ENCODE measurements around the gene AGER.

DNA sequence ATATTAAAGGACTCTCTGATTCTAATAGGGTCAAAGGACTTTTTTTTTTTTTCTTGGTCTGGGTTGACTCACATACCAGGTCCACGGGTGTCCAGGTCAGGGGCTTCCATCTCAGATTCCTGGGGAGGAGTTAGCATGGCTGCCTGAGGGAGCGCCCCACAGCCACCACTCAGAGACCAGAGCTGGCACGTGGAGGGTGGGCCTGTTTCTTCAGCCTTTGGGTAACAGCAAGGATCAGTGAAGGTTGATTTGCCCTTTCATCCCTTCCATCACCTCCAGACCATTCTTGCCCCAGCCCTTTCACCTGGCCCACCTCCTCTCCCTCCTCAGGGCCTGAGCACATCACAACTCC lies 14.3 kb upstream of the AGER start:
- TF ChIP-seq, protein P1, sequence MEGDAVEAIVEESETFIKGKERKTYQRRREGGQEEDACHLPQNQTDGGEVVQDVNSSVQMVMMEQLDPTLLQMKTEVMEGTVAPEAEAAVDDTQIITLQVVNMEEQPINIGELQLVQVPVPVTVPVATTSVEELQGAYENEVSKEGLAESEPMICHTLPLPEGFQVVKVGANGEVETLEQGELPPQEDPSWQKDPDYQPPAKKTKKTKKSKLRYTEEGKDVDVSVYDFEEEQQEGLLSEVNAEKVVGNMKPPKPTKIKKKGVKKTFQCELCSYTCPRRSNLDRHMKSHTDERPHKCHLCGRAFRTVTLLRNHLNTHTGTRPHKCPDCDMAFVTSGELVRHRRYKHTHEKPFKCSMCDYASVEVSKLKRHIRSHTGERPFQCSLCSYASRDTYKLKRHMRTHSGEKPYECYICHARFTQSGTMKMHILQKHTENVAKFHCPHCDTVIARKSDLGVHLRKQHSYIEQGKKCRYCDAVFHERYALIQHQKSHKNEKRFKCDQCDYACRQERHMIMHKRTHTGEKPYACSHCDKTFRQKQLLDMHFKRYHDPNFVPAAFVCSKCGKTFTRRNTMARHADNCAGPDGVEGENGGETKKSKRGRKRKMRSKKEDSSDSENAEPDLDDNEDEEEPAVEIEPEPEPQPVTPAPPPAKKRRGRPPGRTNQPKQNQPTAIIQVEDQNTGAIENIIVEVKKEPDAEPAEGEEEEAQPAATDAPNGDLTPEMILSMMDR (conservative IDR thresholded peaks at IDR 0.05), result no peak
- TF ChIP-seq ZFX (IDR thresholded peaks at IDR 0.05), result no peak
